Esophagus muscularis mucosa (tissue), 3 donors: Measurements from ENCODE around the gene SCNN1B.

ENCODE experiments used
- CTCF ChIP-seq, 3 experiments: fragments of 200-600 bp in 2 of 3; fragments of 450-650 bp in 1 of 3; sonication (generic) in 2 of 3; IDR thresholded peaks; one replicate each; pipeline ENCODE4 v1.5.1; 2017 to 2019; ENCODE audit warnings: antibody characterized with exemption in 3 of 3, mild to moderate bottlenecking in 2 of 3, moderate library complexity in 1 of 3
- POLR2A ChIP-seq: fragments of 450-650 bp; IDR thresholded peaks from one replicate; pipeline ENCODE4 v1.6.1; 2017; ENCODE audit warnings: antibody characterized with exemption, moderate library complexity, mild to moderate bottlenecking, low read depth
- POLR2AphosphoS5 ChIP-seq, 2 donors: sonication (generic); formaldehyde crosslinking; IDR thresholded peaks; one replicate each; pipeline ENCODE4 v1.6.1; 2017; ENCODE audit warnings: antibody characterized with exemption in 2 of 2

DNA sequence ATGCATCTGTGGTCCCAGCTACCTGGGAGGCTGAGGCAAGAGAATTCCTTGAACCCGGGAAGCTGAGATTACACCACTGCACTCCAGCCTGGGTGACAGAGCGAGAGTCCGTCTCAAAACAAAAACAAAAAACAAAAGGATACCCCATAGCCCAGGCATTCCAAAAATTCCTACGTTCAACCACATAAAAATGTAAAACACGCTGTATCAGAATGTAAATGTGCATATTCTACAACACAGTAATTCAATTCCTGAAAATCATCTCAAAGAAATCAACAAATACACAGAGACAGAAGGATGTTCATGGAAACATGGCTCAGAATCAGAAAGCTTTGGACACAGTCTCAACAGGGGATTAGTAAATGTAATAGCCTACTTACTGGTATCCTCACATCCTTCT is 117.9 kb downstream of the SCNN1B start:
- no peak for TF ChIP-seq CTCF (IDR thresholded peaks at IDR 0.05)
- TF ChIP-seq POLR2A: no peak
- no peak for TF ChIP-seq POLR2AphosphoS5 (IDR thresholded peaks at IDR 0.05)
